GM21367 (cell line): ENCODE results near the gene CTBP1.
"Not testable (repeated sequence)": the region's sequence is repeated elsewhere in the genome, so short reads cannot be mapped to it uniquely, and the experiment has no call there.

Experiments
- ATAC-seq: cut with Tn5 transposase; IDR thresholded peaks from one replicate; pipeline ENCODE4 v1.9.1; 2021; ENCODE audit not compliant: unreplicated experiment

Gene CTBP1

DNA sequence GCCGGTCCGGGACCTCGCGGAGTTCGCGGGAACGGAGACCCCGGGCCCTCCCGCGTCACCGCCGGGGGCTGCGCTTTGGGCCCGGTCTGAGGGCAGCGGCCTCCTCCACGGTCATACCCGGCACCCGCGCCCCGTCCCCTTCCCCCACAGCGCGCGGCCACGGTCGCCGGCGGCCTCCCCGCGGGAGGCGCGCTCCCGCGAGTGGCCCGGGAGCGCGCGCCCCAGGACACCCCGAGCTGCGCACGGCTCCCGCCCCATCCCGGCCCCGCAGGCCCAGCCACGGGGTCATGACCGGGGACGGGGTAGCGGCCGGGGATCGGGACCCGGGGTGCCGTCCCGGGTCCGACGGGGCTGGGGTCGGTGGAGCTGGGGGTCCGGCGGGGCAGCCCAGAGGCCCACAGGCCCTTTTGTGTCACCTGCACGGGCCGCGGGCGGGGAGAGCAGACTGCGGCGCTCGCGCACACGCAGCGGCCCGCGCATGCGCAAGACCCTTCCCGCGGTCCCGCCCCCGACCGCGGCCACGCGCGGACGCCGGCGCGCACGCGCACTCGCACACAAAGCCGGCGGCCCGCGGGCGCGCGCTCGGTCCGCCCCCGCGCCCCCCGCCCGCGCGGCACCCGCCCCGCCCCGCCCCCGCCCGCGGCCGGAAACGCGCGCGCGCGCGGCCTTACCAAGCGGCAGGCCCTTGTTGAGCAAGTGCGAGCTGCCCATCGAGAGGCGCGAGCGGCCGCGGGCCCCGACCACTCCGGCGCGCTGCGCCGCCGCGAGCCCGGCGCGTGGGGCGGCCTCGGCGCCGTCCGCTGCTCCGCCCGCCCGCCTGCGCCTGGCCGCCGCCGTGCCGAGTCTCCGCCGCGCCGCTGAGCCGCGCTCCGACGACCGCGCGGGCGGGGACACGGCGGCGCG is at the start of gene CTBP1:
Gene CTBP1, minus strand, starts transcription at position 886 of the 903 bp plus-strand sequence. CDS start 7,799 bp downstream, outside the sequence.
- ATAC-seq: peak; percentile 33

DNA sequence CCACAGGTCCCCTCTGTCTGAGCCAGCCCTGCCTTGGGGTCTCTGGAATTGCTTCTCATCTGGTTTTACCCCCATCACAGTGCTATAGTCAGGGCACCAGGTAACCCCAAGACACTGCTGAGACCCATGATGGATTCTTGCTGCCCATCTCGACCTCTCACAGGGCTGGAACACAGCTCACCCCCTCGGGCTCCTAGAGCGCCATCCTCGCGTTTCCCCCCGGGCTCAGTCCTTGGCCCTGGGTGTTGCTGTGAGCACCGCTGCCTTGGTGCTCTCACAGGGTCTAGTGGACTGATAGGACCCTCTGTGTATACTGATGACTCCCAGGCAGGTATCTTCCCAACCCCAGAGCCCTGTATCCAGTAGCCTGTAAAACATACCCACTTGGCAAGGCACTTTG is 49.5 kb upstream of the CTBP1 start:
- ATAC-seq: no peak

GRCh38 chr4:1297456-1298325 is 48.8 kb upstream of the CTBP1 start:
- no peak for ATAC-seq

GRCh38 chr4:1297023-1297395 is 48.1 kb upstream of the CTBP1 start:
- ATAC-seq: no peak

- no peak for ATAC-seq
These were observed 47.5 kb upstream of the CTBP1 start for GRCh38 chr4:1296324-1297022.

DNA sequence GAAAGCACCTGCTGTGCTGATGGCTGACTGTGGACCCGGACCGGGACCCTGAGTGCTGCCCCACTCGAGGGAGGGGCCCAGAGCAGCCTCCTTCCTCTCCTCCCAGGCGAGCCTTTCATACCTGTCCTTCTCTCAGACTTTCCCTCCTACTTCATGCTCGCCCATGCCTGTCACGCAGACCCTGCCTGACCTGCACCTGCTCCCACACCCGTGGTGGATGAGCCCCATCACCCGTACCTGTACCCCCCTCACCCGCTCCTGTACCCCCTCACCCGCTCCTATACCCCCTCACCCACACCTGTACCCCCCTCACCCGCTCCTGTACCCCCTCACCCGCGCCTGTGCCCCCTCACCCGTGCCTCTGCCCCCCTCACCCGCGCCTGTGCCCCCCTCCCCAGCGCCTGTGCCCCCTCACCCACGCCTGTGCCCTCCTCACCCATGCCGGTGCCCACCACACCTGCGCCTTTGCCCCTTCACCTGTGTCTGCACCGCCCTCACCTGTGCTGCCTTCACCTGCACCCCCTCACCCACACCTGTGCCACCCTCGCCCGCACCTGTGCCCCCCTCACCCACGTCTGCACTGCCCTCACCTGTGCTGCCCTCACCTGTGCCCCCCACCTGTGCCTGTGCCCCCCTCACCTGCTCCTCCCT is 46.6 kb upstream of the CTBP1 start:
- ATAC-seq: no peak

GRCh38 chr4:1294891-1295290 is 46.0 kb upstream of the CTBP1 start:
- no peak for ATAC-seq

DNA sequence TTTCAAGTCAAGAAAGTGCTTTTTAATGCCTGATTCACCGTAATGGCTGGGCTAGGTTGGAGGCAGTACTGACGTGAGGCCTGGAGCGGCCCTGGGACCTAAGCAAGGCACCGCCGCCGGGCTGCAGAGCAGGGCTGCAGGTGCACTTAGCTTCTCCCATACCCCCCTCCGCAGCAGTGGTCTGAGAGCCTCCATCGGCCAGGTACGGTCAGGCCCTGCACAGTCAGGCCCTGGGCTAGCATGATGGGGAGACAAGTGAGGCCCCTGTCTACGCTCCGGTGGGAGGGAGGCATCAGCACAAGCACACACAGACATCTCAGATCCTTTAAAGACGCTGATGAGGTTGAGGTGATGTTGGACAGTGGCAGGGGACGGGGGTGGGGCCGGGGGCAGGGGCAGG is 45.5 kb upstream of the CTBP1 start:
- ATAC-seq: no peak

- ATAC-seq: no peak
These were observed 45.1 kb upstream of the CTBP1 start for GRCh38 chr4:1293991-1294390.

DNA sequence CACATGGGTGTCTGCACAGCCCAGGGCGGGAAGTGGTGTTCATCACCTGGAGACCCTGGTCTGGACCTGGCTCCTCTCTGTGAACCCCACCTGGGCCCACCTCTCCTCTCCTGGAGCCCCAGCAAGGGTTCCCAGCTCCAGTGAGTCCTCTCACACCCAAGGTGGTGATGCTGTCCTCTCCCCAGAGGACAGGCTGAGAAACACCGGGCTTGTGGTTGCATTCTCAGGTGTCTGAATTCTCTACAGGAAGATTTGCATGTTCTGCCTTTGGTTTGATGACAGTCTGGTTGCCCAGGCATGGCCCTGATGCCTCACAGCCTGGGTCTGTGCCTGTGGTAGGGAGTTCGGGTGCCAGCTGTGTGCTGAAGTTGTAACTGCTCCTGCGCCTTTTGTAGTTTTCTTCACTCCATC is 44.6 kb upstream of the CTBP1 start:
- no peak for ATAC-seq

- ATAC-seq: not testable (repeated sequence)
These were observed 43.7 kb upstream of the CTBP1 start for GRCh38 chr4:1292703-1293011.

DNA sequence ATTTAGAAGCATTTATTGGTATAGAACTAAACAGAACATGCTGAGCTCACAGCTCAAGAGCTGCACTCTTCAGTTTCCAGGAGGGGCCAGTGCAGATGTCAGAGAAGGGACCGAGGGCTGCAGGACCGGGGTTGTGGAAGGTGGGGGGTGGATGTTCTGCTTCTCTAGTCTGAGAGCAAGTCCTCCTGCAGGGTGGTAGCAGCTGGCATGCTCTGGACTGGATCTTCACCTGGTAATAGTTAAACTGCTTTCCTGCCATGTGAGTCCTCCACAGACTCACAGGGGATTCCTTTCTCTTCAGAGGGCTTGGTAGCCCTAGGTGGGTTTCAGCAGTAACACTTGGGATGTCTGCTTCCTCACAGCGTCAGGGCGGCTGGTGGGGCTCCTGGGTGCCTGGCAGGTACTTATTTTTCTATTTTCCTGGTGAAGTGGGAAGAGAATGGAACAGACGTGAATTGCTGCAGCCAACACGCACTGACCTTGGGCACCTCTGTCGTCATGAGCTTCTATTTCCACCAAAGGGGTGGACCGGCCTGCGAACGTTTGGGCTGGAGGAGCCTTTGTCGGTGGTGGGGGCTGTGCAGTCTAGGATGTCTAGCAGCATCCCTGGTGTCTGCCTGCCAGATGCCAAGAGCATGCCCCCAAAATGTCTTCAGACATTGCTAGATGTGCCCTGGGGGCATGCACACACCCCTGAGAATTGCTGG is 43.2 kb upstream of the CTBP1 start:
- ATAC-seq: no peak

- ATAC-seq: no peak
These were observed 42.2 kb upstream of the CTBP1 start for GRCh38 chr4:1291091-1291490.

GRCh38 chr4:1290165-1290977 is 41.4 kb upstream of the CTBP1 start:
- no peak for ATAC-seq

DNA sequence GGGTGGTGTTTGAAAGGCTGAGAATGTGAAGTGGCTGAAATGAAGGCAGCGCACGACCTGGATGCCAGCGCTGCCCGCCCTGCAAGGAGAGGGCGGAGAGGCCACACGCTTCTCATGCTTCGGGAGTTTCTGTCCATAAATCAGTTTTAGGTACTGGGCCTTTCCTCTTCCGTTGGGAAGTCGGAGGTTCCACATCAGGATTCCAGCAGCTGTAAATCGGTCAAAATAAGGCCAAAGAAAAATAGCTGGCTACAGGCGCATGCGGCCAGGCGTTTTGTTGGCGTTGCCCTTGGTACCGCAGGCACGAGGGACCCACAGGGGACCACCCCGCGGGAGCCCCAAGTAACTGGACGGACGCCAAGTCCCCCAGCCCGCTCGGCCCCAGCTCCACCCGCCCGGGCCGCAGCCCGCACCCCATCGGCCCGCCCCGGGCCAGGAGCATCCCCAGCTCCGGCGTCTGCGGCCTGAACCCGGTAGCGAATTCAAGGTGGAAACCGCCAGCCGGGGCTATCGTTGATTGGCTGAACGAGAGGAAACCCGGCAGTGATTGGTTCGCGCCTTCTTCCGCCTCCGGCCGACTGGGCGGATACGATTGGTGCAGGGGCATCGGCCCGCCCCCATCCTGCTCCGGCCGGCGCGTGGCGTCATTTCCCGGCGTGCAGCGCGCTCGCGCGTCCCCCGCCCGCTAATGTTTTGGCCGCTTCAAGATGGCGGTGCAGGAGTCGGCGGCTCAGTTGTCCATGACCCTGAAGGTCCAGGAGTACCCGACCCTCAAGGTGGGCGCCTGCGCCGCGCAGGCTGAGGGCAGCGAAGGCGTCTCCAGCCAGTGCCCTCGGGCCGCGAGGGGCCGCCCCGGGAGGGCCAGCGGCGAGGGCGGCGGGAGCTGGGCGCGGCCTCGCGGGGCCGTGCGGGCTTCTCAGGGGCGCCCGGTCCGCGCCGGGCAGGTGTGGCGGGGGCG is 40.6 kb upstream of the CTBP1 start, which contains the start of gene MAEA:
Gene MAEA, plus strand, starts transcription at position 685 of the 958 bp plus-strand sequence. Its CDS starts 23 bp downstream, at position 708.
- peak; percentile 91 for ATAC-seq

GRCh38 chr4:1288786-1289185 is 39.9 kb upstream of the CTBP1 start:
- ATAC-seq: no peak

DNA sequence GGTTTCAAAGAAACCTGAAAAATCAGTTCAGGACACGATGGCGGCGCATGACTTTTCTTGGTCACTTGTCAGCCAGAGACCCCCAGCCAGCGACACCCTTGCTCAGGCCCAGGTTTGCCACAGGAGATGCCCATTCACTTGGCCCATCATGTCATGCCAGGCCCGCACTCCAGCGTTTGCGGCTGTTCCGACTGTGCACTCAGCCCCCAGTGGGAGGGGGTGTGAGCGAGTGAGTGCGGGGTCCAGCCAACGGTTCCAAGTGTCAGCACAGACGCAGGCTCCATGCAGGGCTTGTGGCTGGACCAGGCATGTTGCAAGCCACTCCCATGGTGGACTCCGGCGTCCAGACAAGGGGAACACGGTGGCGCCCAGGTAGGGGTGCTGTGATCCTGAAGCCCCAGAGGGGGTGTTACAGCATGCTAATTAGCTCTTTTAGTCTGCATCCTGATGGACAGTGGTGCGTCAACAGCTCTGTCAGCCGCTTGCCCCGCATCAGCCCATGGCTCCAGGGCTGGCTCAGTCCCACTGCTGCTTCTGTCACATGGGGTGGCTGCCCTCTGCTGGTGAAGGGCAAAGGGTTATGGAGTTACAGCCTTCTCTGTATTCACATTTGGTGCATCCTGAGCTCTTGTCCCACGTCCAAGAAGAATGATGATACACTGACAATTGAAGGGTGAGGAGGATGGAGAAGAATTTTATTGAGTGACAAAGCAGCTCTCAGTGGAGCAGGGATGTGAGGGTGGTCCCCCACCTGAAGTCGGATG is 37.0 kb upstream of the CTBP1 start:
- no peak for ATAC-seq
